Measurements from ENCODE around the gene LY6G5C. TPM values are rescaled to one million over a fixed set of nuclear protein-coding genes. Genes with fewer than 3 reads are reported as not detected.
"Not testable (repeated sequence)": the region's sequence is repeated elsewhere in the genome, so short reads cannot be mapped to it uniquely, and the experiment has no call there.

LY6G5C gene
- polyA plus RNA-seq, 12 donors: 1.2 to 6.4 (median 3.2) TPM; not detected in 2

GRCh38 chr6:31715022-31715958 lies 34.4 kb upstream of the LY6G5C start, which contains the start of gene LY6G6D:
TSS of gene LY6G6D (plus strand) at chr6:31715348. CDS start at chr6:31715356, 8 bp downstream.
- DNase-seq: no peak

- no peak for DNase-seq
Measured at GRCh38 chr6:31713991-31714684, 33.3 kb upstream of the LY6G5C start.

- DNase-seq: no peak
Measured at GRCh38 chr6:31713465-31713864, 32.6 kb upstream of the LY6G5C start.

DNA sequence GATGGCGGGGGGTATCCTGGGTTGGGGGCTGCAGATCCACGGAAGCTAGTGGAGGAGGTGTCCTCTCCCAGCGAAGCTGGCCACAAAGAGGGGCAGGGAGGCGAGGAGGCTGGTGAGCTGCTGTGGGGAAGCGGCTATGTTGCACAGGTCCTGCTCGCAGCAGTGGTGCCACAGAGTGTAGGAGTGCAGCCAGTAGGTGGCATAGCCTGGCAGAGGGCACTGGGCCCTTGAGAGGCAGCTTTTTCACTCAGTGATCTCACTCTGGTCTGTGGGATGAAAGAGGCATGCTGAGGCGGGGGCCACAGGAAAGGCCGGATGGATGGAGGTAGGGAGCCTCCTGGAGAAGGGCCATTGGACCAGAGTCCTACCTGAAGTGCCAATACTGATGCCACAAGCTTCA lies 31.4 kb upstream of the LY6G5C start:
- DNase-seq: no peak

DNA sequence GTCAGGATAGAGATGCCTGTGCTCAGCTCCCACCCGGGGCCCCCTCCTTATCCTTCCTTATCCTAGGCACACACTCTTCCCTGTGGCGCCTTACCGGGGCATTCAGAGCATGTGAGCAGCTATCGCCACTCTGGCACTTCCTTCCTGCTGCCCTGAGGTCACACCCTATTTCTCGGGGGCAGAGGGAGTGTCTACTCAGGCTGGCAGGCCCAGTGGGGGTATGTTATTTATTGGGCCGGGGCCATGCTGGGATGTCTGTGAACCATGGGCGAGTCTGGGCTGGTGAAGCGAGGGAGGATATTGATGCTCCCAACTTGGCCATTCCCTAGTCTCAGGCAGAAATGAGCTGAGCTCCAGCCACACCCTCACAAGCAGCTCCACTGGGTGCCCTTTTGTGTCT lies 30.4 kb upstream of the LY6G5C start:
- DNase-seq: no peak

DNA sequence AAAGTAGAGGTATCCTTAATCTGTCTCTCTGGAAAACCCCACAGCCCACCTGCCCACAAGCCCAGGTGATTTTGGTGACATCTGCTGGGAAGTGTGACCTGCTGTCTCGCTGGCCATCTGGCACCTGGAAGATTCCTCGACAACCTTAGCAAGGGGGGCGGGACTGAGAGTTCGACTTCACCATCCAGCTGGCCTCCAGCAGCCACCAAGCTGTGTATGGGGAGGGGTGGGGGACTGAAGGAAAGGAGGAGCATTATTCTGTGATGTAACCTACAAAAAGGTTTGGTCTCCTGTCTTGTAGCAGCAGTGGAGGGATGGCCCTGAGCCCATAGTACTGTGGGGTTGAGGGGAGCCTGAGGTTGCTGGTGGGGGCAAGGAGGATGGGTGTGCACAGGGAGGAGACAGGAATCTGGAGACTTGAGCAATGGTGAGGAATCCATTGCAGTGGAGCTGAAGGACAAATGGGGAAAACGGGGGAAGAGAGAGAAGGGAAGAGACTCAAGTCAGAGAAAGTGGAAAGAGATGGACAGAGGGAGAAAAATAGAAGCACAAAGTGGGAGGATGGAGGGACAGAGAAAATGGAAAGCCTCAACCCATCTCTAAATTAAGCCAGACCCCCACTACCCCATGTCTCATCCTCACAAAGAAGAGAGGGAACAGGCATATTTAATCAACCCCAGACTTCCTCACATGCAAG lies 29.8 kb upstream of the LY6G5C start:
- no peak for DNase-seq

DNA sequence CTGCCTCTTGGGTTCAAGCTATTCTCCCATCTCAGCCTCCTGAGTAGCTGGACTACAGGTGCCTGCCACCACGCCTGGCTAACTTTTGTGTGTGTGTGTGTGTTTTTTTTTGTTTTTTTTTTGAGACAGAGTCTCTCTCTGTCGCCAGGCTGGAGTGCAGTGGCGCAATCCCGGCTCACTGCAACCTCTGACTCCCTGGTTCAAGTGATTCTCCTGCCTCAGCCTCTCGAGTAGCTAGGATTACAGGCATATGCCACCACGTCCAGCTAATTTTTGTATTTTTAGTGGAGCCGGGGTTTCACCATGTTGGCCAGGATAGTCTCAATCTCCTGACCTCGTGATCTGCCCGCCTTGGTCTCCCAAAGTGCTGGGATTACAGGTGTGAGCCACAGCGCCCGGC lies 28.3 kb upstream of the LY6G5C start:
- not testable (repeated sequence) for DNase-seq

DNA sequence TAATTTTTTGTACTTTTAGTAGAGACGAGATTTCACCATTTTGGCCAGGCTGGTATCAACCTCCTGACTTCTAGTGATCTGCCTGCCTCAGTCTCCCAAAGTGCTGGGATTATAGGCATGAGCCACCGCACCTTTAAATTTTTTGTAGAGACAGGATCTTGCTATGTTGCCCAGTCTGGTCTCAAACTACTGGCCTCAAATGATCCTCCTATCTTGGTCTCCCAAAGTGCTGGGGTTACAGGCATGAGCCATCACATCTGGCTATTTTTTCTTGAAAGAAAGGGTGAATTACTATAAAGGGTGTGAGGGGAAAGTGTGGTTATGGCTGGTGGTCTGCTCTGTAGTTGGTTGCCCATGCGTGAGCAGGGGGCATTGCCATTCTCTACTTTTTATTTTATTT lies 27.4 kb upstream of the LY6G5C start:
- no peak for DNase-seq

- no peak for DNase-seq
Measured at GRCh38 chr6:31707701-31708100, 26.8 kb upstream of the LY6G5C start.

DNA sequence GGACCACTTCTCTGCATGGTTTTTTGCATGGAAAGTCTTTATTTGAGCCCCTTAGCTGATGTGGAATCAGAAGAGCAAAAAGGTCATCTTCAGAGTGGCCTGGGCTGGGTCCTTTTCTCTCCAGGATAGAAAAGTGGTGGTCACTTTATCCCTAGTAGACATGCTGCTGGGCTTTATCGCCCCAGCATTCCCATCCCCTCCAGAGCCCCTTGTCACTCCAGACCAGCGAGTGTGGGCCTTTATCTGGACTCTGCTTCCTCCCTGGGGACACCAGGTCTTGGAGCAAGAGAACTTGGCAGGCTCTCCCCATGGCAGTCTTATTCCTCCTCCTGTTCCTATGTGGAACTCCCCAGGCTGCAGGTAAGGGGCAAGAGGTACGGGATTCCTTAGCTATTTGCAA lies 25.7 kb upstream of the LY6G5C start, which contains the start of gene LY6G6F:
LY6G6F (plus strand) TSS at position 268 of the 400 bp plus-strand sequence; CDS start at position 309, 41 bp downstream.
- no peak for DNase-seq

- no peak for DNase-seq
Measured at GRCh38 chr6:31705931-31706330, 25.1 kb upstream of the LY6G5C start.

- peak; percentile 99 for DNase-seq
Measured at GRCh38 chr6:31702819-31703716, 22.2 kb upstream of the LY6G5C start, which contains the start of gene ABHD16A. TSS of gene ABHD16A (minus strand) at chr6:31703324. CDS start at chr6:31703281, 43 bp downstream.

DNA sequence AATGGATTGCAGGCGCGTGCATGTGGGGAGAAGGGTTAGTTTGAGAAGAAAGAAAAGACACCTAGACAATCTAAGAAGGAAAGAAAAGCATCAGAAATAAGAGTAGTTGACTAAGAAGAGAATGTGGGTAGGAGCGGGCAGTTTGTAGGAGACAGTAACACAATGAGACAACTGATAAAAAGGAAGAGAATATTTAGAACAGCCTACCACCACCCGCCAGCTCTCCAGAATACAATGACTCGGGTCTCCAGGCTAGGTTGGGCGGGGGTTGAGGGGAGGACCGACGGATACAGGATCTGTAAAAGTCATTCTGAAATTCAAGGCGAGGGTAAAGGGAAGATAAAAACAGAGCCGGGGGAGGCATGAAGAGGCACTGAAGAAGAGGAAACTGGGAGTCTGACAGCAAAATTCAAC lies 21.5 kb upstream of the LY6G5C start:
- DNase-seq: no peak

- peak; percentile 68 for DNase-seq
Measured at GRCh38 chr6:31701666-31702404, 21.0 kb upstream of the LY6G5C start.

DNA sequence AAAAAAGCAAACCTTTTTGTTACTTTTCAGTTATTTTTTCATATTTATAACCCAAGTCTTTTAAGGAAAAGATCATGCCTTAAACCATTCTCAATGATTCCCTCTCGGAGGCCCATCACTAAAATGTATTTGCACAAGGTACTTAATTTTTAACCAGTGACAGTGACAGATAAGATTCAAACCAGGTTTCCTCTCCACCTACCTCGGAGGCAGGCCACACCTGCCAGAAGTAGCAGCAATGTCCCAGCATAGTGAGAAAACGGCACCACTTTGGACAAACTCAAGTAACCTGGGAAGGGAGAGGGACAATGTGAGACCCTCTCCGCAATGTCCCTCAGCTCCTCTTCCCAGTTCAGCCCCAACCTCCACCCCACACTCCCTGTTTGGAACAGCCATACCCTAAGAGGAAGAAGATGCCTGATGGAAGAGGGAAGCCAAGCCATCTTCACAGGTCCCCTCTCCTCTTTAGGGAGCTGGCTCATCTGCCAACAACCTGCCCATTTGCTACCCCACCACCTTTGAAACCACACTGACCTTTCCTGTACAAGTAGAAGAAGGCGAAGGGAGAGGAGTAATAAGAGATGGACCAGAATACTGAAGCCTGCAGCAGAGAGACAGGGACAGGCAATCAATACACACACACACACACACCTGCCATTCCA lies 20.0 kb upstream of the LY6G5C start:
- DNase-seq: no peak

GRCh38 chr6:31697555-31697954 lies 16.7 kb upstream of the LY6G5C start:
- no peak for DNase-seq

- DNase-seq: no peak
Measured at GRCh38 chr6:31693535-31693934, 12.7 kb upstream of the LY6G5C start.

DNA sequence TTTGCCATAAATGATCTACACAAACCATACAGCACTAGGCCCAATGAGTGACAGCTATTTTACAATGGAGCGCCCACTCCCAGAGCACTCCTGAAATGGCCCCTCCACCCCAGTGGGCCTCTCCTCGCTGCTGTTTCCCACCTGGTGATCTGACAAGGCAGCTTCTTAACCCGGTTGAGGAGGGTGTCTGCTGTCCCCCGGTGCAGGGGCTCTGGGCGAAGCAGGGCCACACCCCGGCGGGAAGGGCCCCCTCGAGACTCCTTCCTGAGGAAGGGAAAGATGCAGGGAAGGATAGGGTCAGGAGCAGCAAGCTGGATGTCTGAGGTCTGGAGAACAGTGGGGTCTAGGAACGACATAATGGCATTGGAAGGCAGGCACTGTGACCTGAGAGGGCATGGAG lies 12.0 kb upstream of the LY6G5C start:
- no peak for DNase-seq

DNA sequence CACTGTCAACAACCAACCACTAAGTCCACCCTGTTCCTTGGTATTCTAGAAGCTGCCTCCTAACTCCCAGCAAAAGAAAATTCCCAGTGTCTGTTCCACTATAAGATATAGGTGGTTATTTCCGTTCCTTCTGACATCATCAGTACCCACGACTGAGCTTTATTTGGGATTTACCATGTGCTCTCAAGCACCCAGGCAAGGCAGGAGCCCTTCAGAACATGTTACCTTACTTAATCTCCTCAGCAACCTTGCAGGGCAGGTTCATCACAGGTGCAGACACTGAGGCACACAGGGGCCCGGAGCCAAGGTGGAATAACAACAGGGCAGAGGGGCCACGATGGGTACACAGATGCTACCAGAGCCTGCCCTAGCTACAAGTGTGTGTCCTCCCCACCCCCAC lies 11.5 kb upstream of the LY6G5C start:
- DNase-seq: no peak

Measured in muscle of arm (tissue), 12 donors.